GM23338 (cell line): Measurements from ENCODE around the gene MAN1B1. TPM values are rescaled to one million over a fixed set of nuclear protein-coding genes. Genes with fewer than 3 reads are reported as not detected.
"Not testable (repeated sequence)": the region's sequence is repeated elsewhere in the genome, so short reads cannot be mapped to it uniquely, and the experiment has no call there.

Experiments used
- ATAC-seq: fragments of 200-7000 bp; cut with Tn5 transposase; 3 replicates; pipeline ENCODE4 v1.9.1; 2020
- DNase-seq: peaks from one replicate; pipeline ENCODE4 v3.0.0-alpha.2; 2015; ENCODE audit warnings: low spot score
- H2AFZ ChIP-seq: fragments of 200-600 bp; sonication (generic); 2 replicates; pipeline ENCODE4 v1.8.0; 2016; ENCODE audit warnings: antibody characterized with exemption, mild to moderate bottlenecking, moderate library complexity
- H3F3A ChIP-seq: fragments of 200-600 bp; sonication (generic); replicated peaks from 2 replicates; pipeline ENCODE4 v1.8.0; 2017; ENCODE audit warnings: antibody characterized with exemption, mixed run types, low read depth
- H3K27ac ChIP-seq: fragments of 200-600 bp; sonication (generic); 2 replicates; pipeline ENCODE4 v1.6.1; 2016; ENCODE audit warnings: low read depth
- H3K27me3 ChIP-seq: fragments of 200-600 bp; sonication (generic); 2 replicates; pipeline ENCODE4 v1.8.0; 2016; ENCODE audit warnings: mild to moderate bottlenecking, mixed run types, moderate library complexity; ENCODE audit not compliant: insufficient read depth
- H3K36me3 ChIP-seq: fragments of 200-600 bp; sonication (generic); 2 replicates; pipeline ENCODE4 v1.8.0; 2016; ENCODE audit warnings: mild to moderate bottlenecking; ENCODE audit not compliant: insufficient read depth
- H3K4me1 ChIP-seq: fragments of 200-600 bp; sonication (generic); 2 replicates; pipeline ENCODE4 v1.8.0; 2016; ENCODE audit warnings: mild to moderate bottlenecking, moderate library complexity; ENCODE audit not compliant: insufficient read depth
- H3K4me2 ChIP-seq: fragments of 200-600 bp; sonication (generic); 2 replicates; pipeline ENCODE4 v1.7.1; 2017; ENCODE audit warnings: mixed run types
- H3K4me3 ChIP-seq: fragments of 200-600 bp; sonication (generic); 2 replicates; pipeline ENCODE4 v1.6.1; 2016; ENCODE audit warnings: mixed run types
- H3K79me2 ChIP-seq: fragments of 200-600 bp; sonication (generic); replicated peaks from 2 replicates; pipeline ENCODE4 v1.8.0; 2017; ENCODE audit warnings: mild to moderate bottlenecking; ENCODE audit not compliant: insufficient read depth
- H3K9me2 ChIP-seq: fragments of 200-600 bp; sonication (generic); 2 replicates; pipeline ENCODE4 v1.8.0; 2017; ENCODE audit not compliant: insufficient read depth
- H4K20me1 ChIP-seq: fragments of 200-600 bp; sonication (generic); replicated peaks from 2 replicates; pipeline ENCODE4 v1.8.0; 2017; ENCODE audit warnings: mild to moderate bottlenecking; ENCODE audit not compliant: insufficient read depth
- H3K27ac Mint-ChIP-seq: 2 replicates; pipeline ENCODE4 v1.8.0; 2020; ENCODE audit warnings: inconsistent platforms, mild to moderate bottlenecking, moderate library complexity, mixed read lengths
- H3K27me3 Mint-ChIP-seq: 3 replicates; pipeline ENCODE4 v1.8.0; 2022; ENCODE audit warnings: low read depth, mild to moderate bottlenecking, moderate library complexity, mixed read lengths, inconsistent platforms; ENCODE audit not compliant: insufficient read depth, poor library complexity
- H3K36me3 Mint-ChIP-seq: 3 replicates; pipeline ENCODE4 v1.8.0; 2021; ENCODE audit warnings: low read depth, mild to moderate bottlenecking, inconsistent platforms, moderate library complexity, mixed read lengths
- H3K4me1 Mint-ChIP-seq: 3 replicates; pipeline ENCODE4 v1.8.0; 2020; ENCODE audit warnings: mild to moderate bottlenecking, inconsistent platforms, mixed read lengths
- H3K4me3 Mint-ChIP-seq: 3 replicates; pipeline ENCODE4 v1.8.0; 2021; ENCODE audit warnings: moderate library complexity, mild to moderate bottlenecking, inconsistent platforms, mixed read lengths
- H3K9me3 Mint-ChIP-seq: 3 replicates; pipeline ENCODE4 v1.8.0; 2020; ENCODE audit warnings: moderate library complexity, mild to moderate bottlenecking, inconsistent platforms, mixed read lengths
- CREB1 ChIP-seq: fragments of 250-450 bp; sonication (Bioruptor Pico); IDR thresholded peaks from 2 replicates; pipeline ENCODE4 v1.5.0; 2020; ENCODE audit warnings: low read depth, mild to moderate bottlenecking, moderate library complexity
- ETS1 ChIP-seq: IDR thresholded peaks from 2 replicates; pipeline ENCODE4 v1.6.1; 2016; ENCODE audit warnings: antibody characterized with exemption
- EZH2 ChIP-seq: fragments of 200-600 bp; sonication (generic); IDR thresholded peaks from one replicate; pipeline ENCODE4 v1.8.0; 2017; ENCODE audit warnings: antibody characterized with exemption, mild to moderate bottlenecking, low read depth; ENCODE audit not compliant: unreplicated experiment
- JUNB ChIP-seq: IDR thresholded peaks from one replicate; pipeline ENCODE4 v1.6.1; 2016; ENCODE audit warnings: antibody characterized with exemption; ENCODE audit not compliant: unreplicated experiment
- NANOG ChIP-seq: IDR thresholded peaks from 2 replicates; pipeline ENCODE4 v1.6.1; 2016; ENCODE audit warnings: antibody characterized with exemption, borderline replicate concordance
- POLR2AphosphoS5 ChIP-seq: IDR thresholded peaks from 2 replicates; pipeline ENCODE4 v1.6.1; 2016; ENCODE audit warnings: antibody characterized with exemption, low read depth
- REST ChIP-seq: IDR thresholded peaks from one replicate; pipeline ENCODE4 v1.6.1; 2018; ENCODE audit warnings: antibody characterized with exemption; ENCODE audit not compliant: unreplicated experiment
- ZNF114 ChIP-seq: fragments of 250-450 bp; sonication (Bioruptor Pico); IDR thresholded peaks from 2 replicates; pipeline ENCODE4 v1.5.0; 2020; ENCODE audit warnings: mild to moderate bottlenecking, moderate library complexity
- ZNF331 ChIP-seq: fragments of 250-450 bp; sonication (Bioruptor Pico); IDR thresholded peaks from 2 replicates; pipeline ENCODE4 v1.5.0; 2020; ENCODE audit warnings: low read depth, mild to moderate bottlenecking, moderate library complexity
- polyA plus RNA-seq: library from polyadenylated mRNA; unstranded; fragments of >200 nt; fragmentation: Nextera tagmentation; extraction: Ambion mirVana; gene quantifications from 2 replicates; pipeline ENCODE4 v1.2.1, GENCODE V29; 2016
- total RNA-seq: library from RNA; depleted of rRNA; stranded (reverse); fragments of >200 nt; shearing (Covaris generic); gene quantifications from 2 replicates; pipeline ENCODE4 v1.2.3, GENCODE V29; 2014

Gene MAN1B1
- total and polyA plus RNA-seq, 2 experiments from 2014 or later = 15.7 to 39.9 TPM

- no peak overlapping the region for H2AFZ ChIP-seq
- no peak overlapping the region for H3K27ac Mint-ChIP-seq
- H3K4me2 ChIP-seq = no peak overlapping the region
- DNase-seq (no peak), ATAC-seq (no peak)
- H3K27ac ChIP-seq = no peak overlapping the region
- H3K4me1 ChIP-seq = no peaks in the 10 kb centered on the region
- H3K9me3 Mint-ChIP-seq = no peaks in the 10 kb centered on the region
- TF ChIP-seq POLR2AphosphoS5 (peak; percentile 23; the same call in 1 of the 2 replicates), ZNF331 (CRISPR knock-in tag) (no peak)
- no peaks in the 10 kb centered on the region; the same call in 1 of the 2 replicates for H4K20me1 ChIP-seq
- peaks cover 4% of the 10 kb centered on the region; the same call in 1 of the 2 replicates for H3K27me3 ChIP-seq
- peaks cover 3% of the 10 kb centered on the region; the same call in 2 of the 3 replicates for H3K4me1 Mint-ChIP-seq
- H3K36me3 Mint-ChIP-seq = no peaks in the 10 kb centered on the region; the same call in 2 of the 3 replicates
- no peak overlapping the region for H3K4me3 ChIP-seq
- no peaks in the 10 kb centered on the region; the same call in 1 of the 2 replicates for H3K36me3 ChIP-seq
- peaks cover 6% of the 10 kb centered on the region; the same call in 1 of the 2 replicates for H3K79me2 ChIP-seq
- H3K9me2 ChIP-seq = no peaks in the 10 kb centered on the region
- peaks cover 9% of the 10 kb centered on the region for H3K27me3 Mint-ChIP-seq
- H3K4me3 Mint-ChIP-seq = no peak overlapping the region
- no peaks in the 10 kb centered on the region for H3F3A ChIP-seq
Measured at GRCh38 chr9:137062384-137062783, 24.4 kb upstream of the MAN1B1 start.

GRCh38 chr9:137062798-137063197 lies 24.0 kb upstream of the MAN1B1 start:
- H2AFZ ChIP-seq, H3K27me3 Mint-ChIP-seq, H3F3A ChIP-seq, H3K36me3 ChIP-seq, ATAC-seq, DNase-seq, H3K4me1 ChIP-seq, H3K79me2 ChIP-seq, H3K4me3 ChIP-seq, H3K9me3 Mint-ChIP-seq, H4K20me1 ChIP-seq, H3K9me2 ChIP-seq, H3K4me3 Mint-ChIP-seq, H3K36me3 Mint-ChIP-seq, H3K4me2 ChIP-seq, H3K4me1 Mint-ChIP-seq, H3K27ac ChIP-seq, H3K27ac Mint-ChIP-seq, H3K27me3 ChIP-seq: not testable (repeated sequence)

GRCh38 chr9:137063311-137064026 lies 23.3 kb upstream of the MAN1B1 start:
- no peaks in the 10 kb centered on the region; the same call in 2 of the 3 replicates for H3K36me3 Mint-ChIP-seq
- H2AFZ ChIP-seq = no peak overlapping the region
- TF ChIP-seq CREB1 (CRISPR knock-in tag) = no peak
- TF ChIP-seq REST = no peak
- no peak for TF ChIP-seq NANOG
- no peak for TF ChIP-seq EZH2
- TF ChIP-seq JUNB = no peak
- no peak for TF ChIP-seq ZNF331 (CRISPR knock-in tag)
- no peak for TF ChIP-seq POLR2AphosphoS5
- TF ChIP-seq ETS1 = no peak
- no peak for TF ChIP-seq ZNF114 (CRISPR knock-in tag)

More at GRCh38 chr9:137063311-137064026, 23.3 kb upstream of the MAN1B1 start:
- Histone ChIP-seq H3K36me3 (no peaks in the 10 kb centered on the region; the same call in 1 of the 2 replicates), H4K20me1 (peaks cover 3% of the 10 kb centered on the region; the same call in 1 of the 2 replicates), H3K27ac (no peak overlapping the region), H3K4me3 (no peak overlapping the region), H3K9me2 (no peaks in the 10 kb centered on the region), H3K4me1 (peaks cover 6% of the 10 kb centered on the region; the same call in 1 of the 2 replicates), H3K79me2 (peaks cover 7% of the 10 kb centered on the region; the same call in 1 of the 2 replicates), H3F3A (peaks cover 7% of the 10 kb centered on the region; the same call in 1 of the 2 replicates), H3K4me2 (no peak overlapping the region), H3K27me3 (peaks cover 4% of the 10 kb centered on the region; the same call in 1 of the 2 replicates)
- peaks cover 10% of the 10 kb centered on the region for H3K4me1 Mint-ChIP-seq
- peak; percentile 2; the same call in 2 of the 3 replicates for ATAC-seq
- peaks cover 3% of the 10 kb centered on the region for H3K27me3 Mint-ChIP-seq
- H3K27ac Mint-ChIP-seq = no peak overlapping the region
- H3K9me3 Mint-ChIP-seq = no peaks in the 10 kb centered on the region
- H3K4me3 Mint-ChIP-seq = no peak overlapping the region
- no peak for DNase-seq
